Adrenal gland (tissue), 12 donors: ENCODE data around the gene LBX2. TPM values are rescaled to one million over a fixed set of nuclear protein-coding genes. Genes with fewer than 3 reads are reported as not detected.

Source experiments
- DNase-seq, 7 donors: peaks; one replicate each; pipeline ENCODE4 v3.0.0-alpha.2; 2019 to 2020
- H3K27ac ChIP-seq, 5 donors: fragments of 200-600 bp; sonication (generic) in 4 of 5; 1 replicate in 3 of 5; 2 replicates in 2 of 5; pipeline versions ENCODE4 v1.5.1 to v1.8.0; 2016 to 2020; ENCODE audit warnings: mild to moderate bottlenecking in 1 of 5
- H3K27me3 ChIP-seq: fragments of 200-600 bp; 2 replicates; pipeline ENCODE4 v1.8.0; 2021
- H3K36me3 ChIP-seq, 2 donors: fragments of 200-600 bp; replicated peaks in 1 of 2; 1 replicate in 1 of 2; 2 replicates in 1 of 2; pipeline versions ENCODE4 v1.5.1 to v1.8.0; 2018 to 2022
- H3K4me1 ChIP-seq, 2 donors: fragments of 200-600 bp; replicated peaks in 1 of 2; 1 replicate in 1 of 2; 2 replicates in 1 of 2; pipeline versions ENCODE4 v1.5.1 to v1.8.0; 2018 to 2021
- H3K4me3 ChIP-seq, 4 donors: fragments of 200-600 bp; sonication (generic) in 3 of 4; one replicate each; pipeline ENCODE4 v1.5.1; 2016 to 2018
- H3K9me3 ChIP-seq, 3 donors: fragments of 200-600 bp; sonication (generic) in 1 of 3; replicated peaks in 1 of 3; 1 replicate in 2 of 3; 2 replicates in 1 of 3; pipeline versions ENCODE4 v1.5.1 to v1.8.0; 2016 to 2021
- POLR2A ChIP-seq, 2 donors: fragments of 450-650 bp; IDR thresholded peaks; one replicate each; pipeline ENCODE4 v1.6.1; 2017; ENCODE audit warnings: antibody characterized with exemption in 2 of 2, mild to moderate bottlenecking in 2 of 2, moderate library complexity in 1 of 2
- WGBS, 4 donors: extraction: QIAGEN DNeasy Blood & Tissue Kit in 2 of 4; methylation state at CpG; one replicate each; pipeline versions ENCODE4 v1.1.5 to v1.1.7; 2013 to 2017; 5-methylcytosine and 5-hydroxymethylcytosine counted together
- intact Hi-C, 2 donors: fragments of 100-400 bp; cut with DNase I; formaldehyde crosslinking; loops; one replicate each; pipeline versions ENCODE4 v1.14.1 to v1.15.0; 2022 to 2023
- polyA plus RNA-seq, 3 donors: library from polyadenylated mRNA; stranded (reverse); fragments of 200-250 nt in 2 of 3; fragments of 350-450 nt in 1 of 3; fragmentation: Illumina TruSeq in 1 of 3; extraction: RNeasy Lipid Tissue Mini Kit (QIAGEN cat#74804) in 1 of 3; gene quantifications; one replicate each; pipeline ENCODE4 v1.2.3, GENCODE V29; 2013 to 2014
- total RNA-seq, 9 donors: library from RNA; depleted of rRNA in 4 of 9; stranded (reverse); fragments of >200 nt in 4 of 9; fragments of 120-200 nt in 1 of 9; fragmentation: NEBNext Ultra II Directional in 1 of 9; extraction: Animal tissue kit (Norgen Biotek cat#: 25700) in 1 of 9; gene quantifications; one replicate each; pipeline versions ENCODE4 v1.1.0 to v1.2.4, GENCODE V29; 2013 to 2023
- TF ChIP-seq, protein P1 (sequence below), 6 experiments: fragments of 450-650 bp in 4 of 6; fragments of 200-600 bp in 2 of 6; sonication (generic) in 1 of 6; IDR thresholded peaks; 1 replicate in 5 of 6; 2 replicates in 1 of 6; pipeline versions ENCODE4 v1.5.1 to v1.8.0; 2016 to 2021; ENCODE audit warnings: antibody characterized with exemption in 6 of 6, mild to moderate bottlenecking in 2 of 6, moderate library complexity in 1 of 6
- donor health status: healthy with polysubstance abuse.
- donor health status: Bipolar disorder and iron deficiency.
- donor health status: DM: yes; HTN: yes; CAD: no.
- donor health status: DM: no; HTN: no; CAD: no.
- donor health status: DM: no; HTN: no; CAD: no.
- donor health status: DM: yes; HTN: yes; CAD: no.

Gene LBX2
- total and polyA plus RNA-seq, 12 donors: 0.18 to 2.0 (median 0.71) TPM; not detected in 2

DNA sequence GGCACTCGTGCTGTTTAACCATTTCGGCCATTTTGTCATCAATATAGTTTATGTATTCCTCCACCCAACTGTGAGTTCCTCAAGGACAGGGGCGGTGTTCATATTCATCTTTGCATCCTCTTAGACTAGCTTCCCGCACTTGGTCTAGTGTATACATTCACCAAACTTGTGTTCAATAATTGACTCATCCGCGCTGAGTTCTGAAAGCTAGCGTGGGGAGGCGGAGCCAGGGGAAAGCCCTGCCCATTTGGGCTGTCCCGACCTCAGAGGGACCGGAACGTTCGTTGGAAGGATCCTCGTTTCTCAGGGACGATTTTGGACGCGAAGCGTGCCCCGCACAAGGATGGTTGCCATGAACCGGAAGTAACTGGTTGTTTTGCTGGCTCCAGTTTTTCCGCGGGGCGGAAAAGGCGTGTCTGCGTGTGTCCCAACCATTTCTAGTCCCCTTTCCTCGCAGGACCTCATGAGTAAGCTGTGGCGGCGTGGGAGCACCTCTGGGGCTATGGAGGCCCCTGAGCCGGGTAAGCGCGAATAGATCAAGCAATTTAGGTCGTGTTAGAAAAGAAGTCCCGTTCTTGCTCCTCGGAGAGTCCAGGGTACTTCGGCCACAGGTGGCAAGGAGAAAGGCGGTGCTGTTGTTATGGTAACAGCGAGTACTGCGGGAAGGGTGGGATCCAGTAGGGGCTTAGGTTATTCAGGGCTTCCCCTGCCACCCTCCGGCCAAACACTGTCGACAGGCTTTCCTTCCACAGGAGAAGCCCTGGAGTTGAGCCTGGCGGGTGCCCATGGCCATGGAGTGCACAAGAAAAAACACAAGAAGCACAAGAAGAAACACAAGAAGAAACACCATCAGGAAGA is 44.5 kb downstream of the LBX2 start, which contains the start of gene INO80B:
INO80B (plus strand) TSS at position 434 of the 858 bp plus-strand sequence; CDS start at position 464, 30 bp downstream.
- peak; percentile 96 to 99 (median 97) for DNase-seq
- WGBS, 4 donors: 1 to 3% (median 1%) methylated on average over 21 to 40 of the region's 40 CpGs
- no peaks in the 10 kb centered on the region for H3K9me3 ChIP-seq
- H3K27ac ChIP-seq: peak within 1 kb of the TSS in 2 of 5 donors; percentile 11 to 41
- peak within 1 kb of the TSS in 3 of 4 donors; percentile 33 to 62 (median 53) for H3K4me3 ChIP-seq
- TF ChIP-seq, protein P1, sequence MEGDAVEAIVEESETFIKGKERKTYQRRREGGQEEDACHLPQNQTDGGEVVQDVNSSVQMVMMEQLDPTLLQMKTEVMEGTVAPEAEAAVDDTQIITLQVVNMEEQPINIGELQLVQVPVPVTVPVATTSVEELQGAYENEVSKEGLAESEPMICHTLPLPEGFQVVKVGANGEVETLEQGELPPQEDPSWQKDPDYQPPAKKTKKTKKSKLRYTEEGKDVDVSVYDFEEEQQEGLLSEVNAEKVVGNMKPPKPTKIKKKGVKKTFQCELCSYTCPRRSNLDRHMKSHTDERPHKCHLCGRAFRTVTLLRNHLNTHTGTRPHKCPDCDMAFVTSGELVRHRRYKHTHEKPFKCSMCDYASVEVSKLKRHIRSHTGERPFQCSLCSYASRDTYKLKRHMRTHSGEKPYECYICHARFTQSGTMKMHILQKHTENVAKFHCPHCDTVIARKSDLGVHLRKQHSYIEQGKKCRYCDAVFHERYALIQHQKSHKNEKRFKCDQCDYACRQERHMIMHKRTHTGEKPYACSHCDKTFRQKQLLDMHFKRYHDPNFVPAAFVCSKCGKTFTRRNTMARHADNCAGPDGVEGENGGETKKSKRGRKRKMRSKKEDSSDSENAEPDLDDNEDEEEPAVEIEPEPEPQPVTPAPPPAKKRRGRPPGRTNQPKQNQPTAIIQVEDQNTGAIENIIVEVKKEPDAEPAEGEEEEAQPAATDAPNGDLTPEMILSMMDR (IDR thresholded peaks at IDR 0.05): peak in 1 of 6 experiments; percentile 24
- TF ChIP-seq POLR2A (IDR thresholded peaks at IDR 0.05): peak; percentile 16 to 40
- H3K36me3 ChIP-seq: no peaks in the 10 kb centered on the region
- no peaks in the 10 kb centered on the region for H3K27me3 ChIP-seq
- H3K4me1 ChIP-seq: peaks cover 14 to 31% of the 10 kb centered on the region in 2 donors
- intact Hi-C loops: no loop called here

DNA sequence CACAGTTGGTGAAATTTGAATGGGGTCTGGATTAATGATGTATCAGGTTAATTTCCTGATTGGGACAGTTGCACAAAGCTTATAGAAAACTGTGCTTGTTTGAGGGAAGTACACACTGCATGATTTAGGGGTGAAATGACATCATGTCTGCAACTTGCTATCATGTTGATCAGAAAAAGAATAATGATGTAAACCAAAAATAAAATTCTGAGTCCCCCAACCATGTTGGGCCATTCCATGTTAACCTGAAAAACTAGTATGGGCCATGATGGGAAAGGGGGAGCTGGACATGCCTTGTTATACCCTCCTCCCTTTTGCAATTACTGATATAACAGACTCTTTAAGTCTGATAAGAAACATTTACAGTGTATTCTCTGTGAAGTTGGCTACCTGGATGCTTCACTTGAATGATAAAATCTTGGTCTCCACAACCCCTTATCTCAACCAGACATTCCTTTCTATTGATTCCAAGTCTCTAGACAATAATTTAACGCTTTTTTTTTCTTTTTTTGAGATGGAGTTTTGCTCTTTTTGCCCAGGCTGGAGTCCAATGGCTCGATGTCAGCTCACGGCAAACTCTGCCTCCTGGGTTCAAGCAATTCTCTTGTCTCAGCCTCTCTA is 48.7 kb downstream of the LBX2 start:
- no peak overlapping the region for H3K4me3 ChIP-seq
- no peak overlapping the region for H3K27ac ChIP-seq
- TF ChIP-seq, protein P1 (IDR thresholded peaks at IDR 0.05): no peak
- H3K4me1 ChIP-seq: peaks cover 5% of the 10 kb centered on the region in 2 donors
- no peaks in the 10 kb centered on the region for H3K36me3 ChIP-seq
- H3K9me3 ChIP-seq: no peaks in the 10 kb centered on the region
- WGBS, 4 donors: 79 to 87% (median 82%) methylated on average over 3 of the region's 3 CpGs
- no peak for DNase-seq
- no peaks in the 10 kb centered on the region for H3K27me3 ChIP-seq
- intact Hi-C loops: no loop called here

DNA sequence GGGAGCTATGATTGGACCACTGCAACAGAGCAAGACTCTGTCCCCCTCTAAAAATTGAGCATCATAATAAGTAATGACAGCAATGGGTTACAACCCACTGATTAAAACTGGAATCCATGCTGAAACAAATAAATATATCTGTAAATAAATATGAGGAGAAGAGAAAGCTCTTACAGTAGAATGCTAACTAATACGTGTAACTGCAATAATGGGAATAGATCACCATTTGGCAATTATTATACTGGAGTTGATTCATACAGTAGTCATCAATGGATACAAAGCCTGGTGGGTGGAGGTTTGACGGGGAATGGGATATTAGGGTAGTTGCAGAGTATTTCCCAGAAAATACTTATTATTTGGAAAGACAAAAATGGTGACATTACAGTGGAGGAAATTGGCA is 50.6 kb downstream of the LBX2 start:
- WGBS, 4 donors: 57 to 74% (median 69%) methylated on average over 2 of the region's 2 CpGs
- no peaks in the 10 kb centered on the region for H3K27me3 ChIP-seq
- no peak for DNase-seq
- intact Hi-C loops: no loop called here
- H3K27ac ChIP-seq: no peak overlapping the region
- no peaks in the 10 kb centered on the region for H3K4me1 ChIP-seq
- TF ChIP-seq POLR2A (IDR thresholded peaks at IDR 0.05): no peak
- TF ChIP-seq, protein P1 (IDR thresholded peaks at IDR 0.05): no peak
- H3K36me3 ChIP-seq: no peaks in the 10 kb centered on the region
- no peaks in the 10 kb centered on the region for H3K9me3 ChIP-seq
- H3K4me3 ChIP-seq: no peak overlapping the region

Other genes with a start within 250 kb of the LBX2 start
- gene SLC4A5, start 156.2 kb downstream of the LBX2 start, total RNA-seq: 1 to 10 TPM in 1 of 9 donors, under 1 TPM in 7, not detected in 1; 0.14 to 1.3 (median 0.74) TPM
- 1 to 10 TPM in 1 of 3 donors, under 1 TPM in 2; 0.51 to 2.7 (median 0.71) TPM for gene SLC4A5, start 156.2 kb downstream of the LBX2 start, polyA plus RNA-seq
- gene DCTN1, start 119.3 kb downstream of the LBX2 start, total RNA-seq: 100 to 1,000 TPM; 106 to 188 (median 146) TPM
- gene DCTN1, start 119.3 kb downstream of the LBX2 start, polyA plus RNA-seq: 100 to 1,000 TPM; 142 to 258 (median 212) TPM
- gene C2orf81, start 78.0 kb downstream of the LBX2 start, total RNA-seq: 1 to 10 TPM in 5 of 9 donors, under 1 TPM in 4; 0.36 to 4.7 (median 1.7) TPM
- 1 to 10 TPM in 2 of 3 donors, under 1 TPM in 1; 0.46 to 7.1 (median 4.5) TPM for gene C2orf81, start 78.0 kb downstream of the LBX2 start, polyA plus RNA-seq
- gene WDR54, start 77.9 kb downstream of the LBX2 start, total RNA-seq: 10 to 100 TPM in 7 of 9 donors, 1 to 10 TPM in 2; 7.5 to 23.9 (median 14.5) TPM
- gene WDR54, start 77.9 kb downstream of the LBX2 start, polyA plus RNA-seq: 10 to 100 TPM in 2 of 3 donors, 1 to 10 TPM in 1; 6.4 to 20.2 (median 14.4) TPM
- gene RTKN, start 57.7 kb downstream of the LBX2 start, total RNA-seq: 10 to 100 TPM in 8 of 9 donors, 1 to 10 TPM in 1; 9.7 to 21.2 (median 13.8) TPM
- gene RTKN, start 57.7 kb downstream of the LBX2 start, polyA plus RNA-seq: 10 to 100 TPM in 2 of 3 donors, 1 to 10 TPM in 1; 7.4 to 35.6 (median 17.3) TPM
- 100 to 1,000 TPM in 1 of 9 donors, 10 to 100 TPM in 8; 13.6 to 108 (median 35.4) TPM for gene INO80B, start 44.5 kb downstream of the LBX2 start, total RNA-seq
- gene INO80B, start 44.5 kb downstream of the LBX2 start, polyA plus RNA-seq: 100 to 1,000 TPM in 2 of 3 donors, 10 to 100 TPM in 1; 40.5 to 133 (median 124) TPM
- 100 to 1,000 TPM in 7 of 9 donors, 10 to 100 TPM in 2; 60.9 to 176 (median 114) TPM for gene WBP1, start 41.2 kb downstream of the LBX2 start, total RNA-seq
- 100 to 1,000 TPM in 2 of 3 donors, 10 to 100 TPM in 1; 56.9 to 267 (median 244) TPM for gene WBP1, start 41.2 kb downstream of the LBX2 start, polyA plus RNA-seq
- 10 to 100 TPM; 32.9 to 72.6 (median 46.5) TPM for gene MOGS, start 34.2 kb downstream of the LBX2 start, total RNA-seq
- 10 to 100 TPM; 25.9 to 60.7 (median 46.4) TPM for gene MOGS, start 34.2 kb downstream of the LBX2 start, polyA plus RNA-seq
- 100 to 1,000 TPM in 6 of 9 donors, 10 to 100 TPM in 3; 30.2 to 191 (median 140) TPM for gene MRPL53, start 26.9 kb downstream of the LBX2 start, total RNA-seq
- gene MRPL53, start 26.9 kb downstream of the LBX2 start, polyA plus RNA-seq: 100 to 1,000 TPM in 2 of 3 donors, 10 to 100 TPM in 1; 26.4 to 167 (median 129) TPM
- 10 to 100 TPM in 7 of 9 donors, 1 to 10 TPM in 2; 7.4 to 46.0 (median 13.3) TPM for gene CCDC142, start 16.6 kb downstream of the LBX2 start, total RNA-seq
- 10 to 100 TPM in 1 of 3 donors, 1 to 10 TPM in 2; 3.2 to 17.5 (median 4.6) TPM for gene CCDC142, start 16.6 kb downstream of the LBX2 start, polyA plus RNA-seq
- 10 to 100 TPM; 12.6 to 38.6 (median 20.1) TPM for gene TTC31, start 16.5 kb downstream of the LBX2 start, total RNA-seq
- gene TTC31, start 16.5 kb downstream of the LBX2 start, polyA plus RNA-seq: 10 to 100 TPM; 11.1 to 35.3 (median 21.7) TPM
- 10 to 100 TPM; 15.4 to 38.9 (median 21.1) TPM for gene PCGF1, start 8.1 kb upstream of the LBX2 start, total RNA-seq
- gene PCGF1, start 8.1 kb upstream of the LBX2 start, polyA plus RNA-seq: 10 to 100 TPM; 35.4 to 38.3 (median 37.2) TPM
- gene TLX2, start 14.8 kb upstream of the LBX2 start, total RNA-seq: 1 to 10 TPM in 4 of 9 donors, under 1 TPM in 1, not detected in 4; 0.46 to 3.9 (median 3.7) TPM
- gene TLX2, start 14.8 kb upstream of the LBX2 start, polyA plus RNA-seq: 10 to 100 TPM in 1 of 3 donors, 1 to 10 TPM in 1, under 1 TPM in 1; 0.75 to 22.8 (median 3.2) TPM
- gene DQX1, start 26.6 kb upstream of the LBX2 start, total RNA-seq: under 1 TPM in 2 of 9 donors, not detected in 7; 0.17 to 0.31 TPM
- gene DQX1, start 26.6 kb upstream of the LBX2 start, polyA plus RNA-seq: under 1 TPM in 2 of 3 donors, not detected in 1; 0.17 to 0.32 TPM
- 100 to 1,000 TPM in 6 of 9 donors, 10 to 100 TPM in 3; 88.5 to 124 (median 109) TPM for gene AUP1, start 30.1 kb upstream of the LBX2 start, total RNA-seq
- 100 to 1,000 TPM; 118 to 527 (median 329) TPM for gene AUP1, start 30.1 kb upstream of the LBX2 start, polyA plus RNA-seq
- gene HTRA2, start 30.3 kb upstream of the LBX2 start, total RNA-seq: 10 to 100 TPM; 19.1 to 47.4 (median 37.0) TPM
- gene HTRA2, start 30.3 kb upstream of the LBX2 start, polyA plus RNA-seq: 10 to 100 TPM; 25.6 to 42.0 (median 29.0) TPM
- gene LOXL3, start 54.3 kb upstream of the LBX2 start, total RNA-seq: 10 to 100 TPM in 7 of 9 donors, 1 to 10 TPM in 2; 7.7 to 26.4 (median 12.8) TPM
- gene LOXL3, start 54.3 kb upstream of the LBX2 start, polyA plus RNA-seq: 10 to 100 TPM in 2 of 3 donors, 1 to 10 TPM in 1; 3.6 to 13.6 (median 11.2) TPM
- 10 to 100 TPM; 15.2 to 49.6 (median 22.8) TPM for gene DOK1, start 55.1 kb upstream of the LBX2 start, total RNA-seq
- gene DOK1, start 55.1 kb upstream of the LBX2 start, polyA plus RNA-seq: 10 to 100 TPM in 1 of 3 donors, 1 to 10 TPM in 2; 4.0 to 11.3 (median 5.5) TPM
- gene M1AP, start 148.7 kb upstream of the LBX2 start, total RNA-seq: 1 to 10 TPM in 2 of 9 donors, under 1 TPM in 6, not detected in 1; 0.47 to 2.2 (median 0.88) TPM
- gene M1AP, start 148.7 kb upstream of the LBX2 start, polyA plus RNA-seq: 1 to 10 TPM in 1 of 3 donors, under 1 TPM in 2; 0.55 to 1.3 (median 0.84) TPM
- gene SEMA4F, start 154.6 kb upstream of the LBX2 start, total RNA-seq: 10 to 100 TPM in 1 of 9 donors, 1 to 10 TPM in 8; 1.9 to 11.3 (median 4.8) TPM
- 1 to 10 TPM; 1.9 to 2.7 (median 2.1) TPM for gene SEMA4F, start 154.6 kb upstream of the LBX2 start, polyA plus RNA-seq